Testis (tissue), 3 donors: ENCODE measurements around the gene HMGXB3. TPM values are rescaled to one million over a fixed set of nuclear protein-coding genes. Genes with fewer than 3 reads are reported as not detected.

Experiments
- DNase-seq: peaks from one replicate; pipeline ENCODE4 v3.0.0-alpha.2; 2019
- H3K27ac ChIP-seq, 2 donors: fragments of 200-600 bp; sonication (generic); one replicate each; pipeline ENCODE4 v1.5.1; 2019
- H3K27me3 ChIP-seq: fragments of 200-600 bp; sonication (generic); one replicate; pipeline ENCODE4 v1.5.1; 2019
- H3K36me3 ChIP-seq: fragments of 200-600 bp; sonication (generic); one replicate; pipeline ENCODE4 v1.5.1; 2017; ENCODE audit warnings: low read depth; ENCODE audit errors: missing control alignments
- H3K4me1 ChIP-seq: fragments of 200-600 bp; sonication (generic); one replicate; pipeline ENCODE4 v1.5.1; 2019
- H3K4me3 ChIP-seq, 2 donors: fragments of 200-600 bp; sonication (generic); one replicate each; pipeline ENCODE4 v1.5.1; 2017 to 2019
- H3K9me3 ChIP-seq: fragments of 200-600 bp; sonication (generic); one replicate; pipeline ENCODE4 v1.5.1; 2017
- POLR2A ChIP-seq: fragments of 450-650 bp; IDR thresholded peaks from one replicate; pipeline ENCODE4 v1.6.1; 2017; ENCODE audit warnings: antibody characterized with exemption, mild to moderate bottlenecking, moderate library complexity
- WGBS, 2 donors: methylation state at CpG; one replicate each; pipeline ENCODE4 v1.1.5; 2018; 5-methylcytosine and 5-hydroxymethylcytosine counted together
- intact Hi-C: fragments of 100-400 bp; cut with DNase I; formaldehyde crosslinking; loops from one replicate; pipeline ENCODE4 v1.15.1; 2023; ENCODE audit warnings: low total_unique reads
- polyA plus RNA-seq: library from polyadenylated mRNA; stranded (reverse); fragments of 350-450 nt; fragmentation: Illumina TruSeq; extraction: RNeasy Lipid Tissue Mini Kit (QIAGEN cat#74804); gene quantifications from one replicate; pipeline ENCODE4 v1.2.3, GENCODE V29; 2014; ENCODE audit warnings: low read depth, low replicate concordance; ENCODE audit not compliant: insufficient read depth
- total RNA-seq, 2 donors: library from RNA; depleted of rRNA; stranded (reverse); fragments of >200 nt; gene quantifications; one replicate each; pipeline ENCODE4 v1.2.3, GENCODE V29; 2016
- TF ChIP-seq, protein P1 (sequence below), 3 experiments: fragments of 450-650 bp in 2 of 3; fragments of 200-600 bp in 1 of 3; sonication (generic) in 1 of 3; IDR thresholded peaks; one replicate each; pipeline ENCODE4 v1.5.1; 2016 to 2019; ENCODE audit warnings: antibody characterized with exemption in 3 of 3, mild to moderate bottlenecking in 2 of 3, moderate library complexity in 1 of 3

HMGXB3 gene
- total and polyA plus RNA-seq, 3 donors from 2014 or later: 33.5 to 72.5 (median 63.6) TPM

DNA sequence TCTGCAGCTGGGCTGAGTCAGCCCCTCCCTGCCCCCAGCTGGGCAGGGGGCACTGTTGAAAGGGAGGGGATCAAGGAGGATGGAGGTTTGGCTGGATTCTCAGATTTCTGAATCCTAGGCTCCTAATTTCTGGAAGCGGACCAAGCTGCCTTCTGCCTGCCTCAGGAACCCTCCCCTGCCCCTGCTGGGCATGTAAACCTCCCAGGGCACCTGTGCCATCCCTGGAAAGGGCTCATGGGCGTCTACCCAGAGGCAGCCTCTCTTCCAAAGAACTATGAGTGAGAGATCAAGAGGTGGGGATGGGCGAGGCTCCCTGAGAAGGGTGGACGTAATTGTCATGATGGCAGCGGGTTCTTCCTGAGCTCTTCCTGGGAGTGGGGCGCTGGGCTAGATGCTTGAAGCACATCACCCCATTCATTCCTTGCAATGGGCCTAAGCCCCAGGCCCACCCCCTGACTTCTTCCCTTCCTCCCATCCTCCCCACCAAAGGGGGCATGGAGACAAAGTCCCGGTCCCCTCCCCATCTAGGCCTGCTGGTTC lies 64.2 kb downstream of the HMGXB3 start:
- H3K4me1 ChIP-seq: no peaks in the 10 kb centered on the region
- intact Hi-C loops: no loop called here
- H3K36me3 ChIP-seq: no peaks in the 10 kb centered on the region
- no peaks in the 10 kb centered on the region for H3K27me3 ChIP-seq
- no peak for DNase-seq
- TF ChIP-seq, protein P1, sequence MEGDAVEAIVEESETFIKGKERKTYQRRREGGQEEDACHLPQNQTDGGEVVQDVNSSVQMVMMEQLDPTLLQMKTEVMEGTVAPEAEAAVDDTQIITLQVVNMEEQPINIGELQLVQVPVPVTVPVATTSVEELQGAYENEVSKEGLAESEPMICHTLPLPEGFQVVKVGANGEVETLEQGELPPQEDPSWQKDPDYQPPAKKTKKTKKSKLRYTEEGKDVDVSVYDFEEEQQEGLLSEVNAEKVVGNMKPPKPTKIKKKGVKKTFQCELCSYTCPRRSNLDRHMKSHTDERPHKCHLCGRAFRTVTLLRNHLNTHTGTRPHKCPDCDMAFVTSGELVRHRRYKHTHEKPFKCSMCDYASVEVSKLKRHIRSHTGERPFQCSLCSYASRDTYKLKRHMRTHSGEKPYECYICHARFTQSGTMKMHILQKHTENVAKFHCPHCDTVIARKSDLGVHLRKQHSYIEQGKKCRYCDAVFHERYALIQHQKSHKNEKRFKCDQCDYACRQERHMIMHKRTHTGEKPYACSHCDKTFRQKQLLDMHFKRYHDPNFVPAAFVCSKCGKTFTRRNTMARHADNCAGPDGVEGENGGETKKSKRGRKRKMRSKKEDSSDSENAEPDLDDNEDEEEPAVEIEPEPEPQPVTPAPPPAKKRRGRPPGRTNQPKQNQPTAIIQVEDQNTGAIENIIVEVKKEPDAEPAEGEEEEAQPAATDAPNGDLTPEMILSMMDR (IDR thresholded peaks at IDR 0.05): no peak
- TF ChIP-seq POLR2A: no peak
- H3K27ac ChIP-seq: no peak overlapping the region
- no peaks in the 10 kb centered on the region for H3K9me3 ChIP-seq
- WGBS, 2 donors: 87 to 89% methylated on average over 7 of the region's 7 CpGs
- no peak overlapping the region for H3K4me3 ChIP-seq

DNA sequence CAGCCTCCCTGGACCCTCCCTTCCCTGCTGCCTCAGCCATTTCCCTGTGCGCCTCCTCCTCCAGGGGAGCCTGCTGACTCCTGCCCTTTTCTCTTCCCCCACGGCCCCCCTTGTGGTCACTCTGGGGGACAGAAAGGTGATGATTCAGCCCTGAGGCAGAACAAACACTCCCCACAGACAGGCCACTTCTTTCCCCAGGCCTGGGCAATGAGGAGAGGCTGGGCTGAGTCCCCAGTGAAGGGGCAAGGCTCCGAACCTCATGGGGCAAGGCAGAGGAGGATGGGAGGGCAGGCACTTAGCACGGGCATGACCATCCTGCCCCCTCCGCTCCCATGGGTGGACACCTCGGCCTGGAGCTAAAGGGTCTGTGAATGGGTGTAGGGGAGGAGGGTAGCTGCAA lies 64.8 kb downstream of the HMGXB3 start:
- Histone ChIP-seq H3K4me1 (no peaks in the 10 kb centered on the region), H3K9me3 (no peaks in the 10 kb centered on the region), H3K4me3 (no peak overlapping the region), H3K27me3 (no peaks in the 10 kb centered on the region), H3K36me3 (no peaks in the 10 kb centered on the region), H3K27ac (no peak overlapping the region)
- WGBS, 2 donors: 71 to 83% methylated on average over 6 of the region's 6 CpGs
- TF ChIP-seq POLR2A: no peak
- TF ChIP-seq, protein P1 (IDR thresholded peaks at IDR 0.05): no peak
- no peak for DNase-seq
- intact Hi-C loops: no loop called here

- Histone ChIP-seq H3K36me3 (no peaks in the 10 kb centered on the region), H3K9me3 (no peaks in the 10 kb centered on the region), H3K27ac (no peak overlapping the region), H3K4me1 (no peaks in the 10 kb centered on the region), H3K27me3 (no peaks in the 10 kb centered on the region), H3K4me3 (no peak overlapping the region)
- no peak for TF ChIP-seq POLR2A
- TF ChIP-seq, protein P1 (IDR thresholded peaks at IDR 0.05): no peak
- no peak for DNase-seq
- WGBS, 2 donors: 69 to 83% methylated on average over 10 of the region's 10 CpGs
- intact Hi-C loops: no loop called here
These were observed 65.3 kb downstream of the HMGXB3 start for GRCh38 chr5:150065886-150066285.

GRCh38 chr5:150066436-150066835 lies 65.9 kb downstream of the HMGXB3 start:
- Histone ChIP-seq H3K36me3 (no peaks in the 10 kb centered on the region), H3K4me1 (no peaks in the 10 kb centered on the region), H3K4me3 (no peak overlapping the region), H3K27ac (no peak overlapping the region), H3K27me3 (no peaks in the 10 kb centered on the region), H3K9me3 (no peaks in the 10 kb centered on the region)
- intact Hi-C loops: no loop called here
- 86 to 94% methylated on average over 5 of the region's 5 CpGs for whole genome bisulfite sequencing, 2 donors
- no peak for DNase-seq
- TF ChIP-seq, protein P1 (IDR thresholded peaks at IDR 0.05): no peak
- no peak for TF ChIP-seq POLR2A

GRCh38 chr5:150066901-150067396 lies 66.4 kb downstream of the HMGXB3 start:
- DNase-seq: no peak

More at GRCh38 chr5:150066901-150067396, 66.4 kb downstream of the HMGXB3 start:
- H3K4me1 ChIP-seq: no peaks in the 10 kb centered on the region
- H3K36me3 ChIP-seq: no peaks in the 10 kb centered on the region
- H3K4me3 ChIP-seq: no peak overlapping the region
- H3K27ac ChIP-seq: no peak overlapping the region
- intact Hi-C loops: no loop called here
- H3K27me3 ChIP-seq: no peaks in the 10 kb centered on the region
- no peaks in the 10 kb centered on the region for H3K9me3 ChIP-seq
- no peak for TF ChIP-seq POLR2A
- TF ChIP-seq, protein P1 (IDR thresholded peaks at IDR 0.05): no peak
- WGBS, 2 donors: 81 to 96% methylated on average over 2 of the region's 2 CpGs
